ENCODE measurements around the gene MEA1.
A peak's percentile ranks its signal among the peaks of the same experiment; 100 is the strongest.
"Not testable (repeated sequence)": the region's sequence is repeated elsewhere in the genome, so short reads cannot be mapped to it uniquely, and the experiment has no call there.

Gene MEA1

DNA sequence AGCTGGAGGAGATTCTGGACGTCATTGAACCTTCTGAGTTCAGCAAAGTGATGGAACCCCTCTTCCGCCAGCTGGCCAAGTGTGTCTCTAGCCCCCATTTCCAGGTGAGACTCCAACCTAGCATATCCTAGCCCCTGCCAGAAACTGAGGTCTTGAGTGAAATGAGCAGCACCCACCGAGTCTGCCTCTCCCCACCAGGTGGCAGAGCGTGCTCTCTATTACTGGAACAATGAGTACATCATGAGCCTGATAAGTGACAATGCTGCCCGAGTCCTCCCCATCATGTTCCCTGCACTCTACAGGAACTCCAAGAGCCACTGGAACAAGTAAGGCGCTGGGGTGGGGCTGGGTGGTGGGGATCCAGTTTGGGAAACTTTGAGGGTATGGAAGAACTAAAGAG is 4.6 kb downstream of the MEA1 start:
- DNase-seq (ENCODE audit: low read depth), result no peak

- no peak for DNase-seq (ENCODE audit: low read depth)
These were observed 6.6 kb downstream of the MEA1 start for GRCh38 chr6:43007126-43007525.

GRCh38 chr6:43006251-43006650 is 7.5 kb downstream of the MEA1 start:
- DNase-seq (ENCODE audit: low read depth), result no peak

DNA sequence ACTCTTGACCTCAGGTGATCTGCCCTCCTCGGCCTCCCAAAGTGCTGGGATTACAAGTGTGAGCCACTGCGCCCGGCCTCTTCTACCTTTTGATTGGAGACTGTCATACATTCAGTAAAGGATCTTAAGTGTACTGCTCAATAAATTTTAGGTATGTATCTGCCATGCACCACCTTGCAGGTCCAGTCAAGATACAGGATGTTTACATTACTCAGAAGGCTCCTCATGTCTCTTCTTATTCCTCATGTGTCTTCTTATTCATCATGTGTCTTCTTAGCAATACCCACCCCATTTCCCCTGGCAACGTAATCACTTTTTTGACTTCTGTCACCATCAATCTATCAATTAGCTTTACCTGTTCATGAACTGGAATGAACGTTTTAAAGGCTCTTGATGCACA is 7.9 kb downstream of the MEA1 start:
- no peak for DNase-seq (ENCODE audit: low read depth)

DNA sequence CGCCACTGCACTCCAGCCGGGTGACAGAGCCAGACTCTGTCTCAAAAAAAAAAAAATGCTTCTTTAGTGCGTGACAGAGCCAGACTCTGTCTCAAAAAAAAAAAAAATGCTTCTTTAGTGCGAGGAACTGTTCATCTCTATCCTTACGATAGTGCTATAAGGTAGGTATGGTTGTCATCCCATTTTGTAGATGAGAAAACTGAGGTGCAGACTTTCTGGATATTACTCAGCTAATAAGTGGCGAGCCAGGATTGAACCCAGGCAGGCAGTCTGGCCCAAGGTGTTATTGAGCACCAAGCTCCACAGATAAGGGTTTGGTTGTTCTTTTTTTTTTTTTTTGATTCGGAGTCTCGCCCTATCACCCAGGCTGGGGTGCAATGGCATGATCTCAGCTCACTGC is 11.9 kb downstream of the MEA1 start:
- DNase-seq (ENCODE audit: low read depth), result no peak

DNA sequence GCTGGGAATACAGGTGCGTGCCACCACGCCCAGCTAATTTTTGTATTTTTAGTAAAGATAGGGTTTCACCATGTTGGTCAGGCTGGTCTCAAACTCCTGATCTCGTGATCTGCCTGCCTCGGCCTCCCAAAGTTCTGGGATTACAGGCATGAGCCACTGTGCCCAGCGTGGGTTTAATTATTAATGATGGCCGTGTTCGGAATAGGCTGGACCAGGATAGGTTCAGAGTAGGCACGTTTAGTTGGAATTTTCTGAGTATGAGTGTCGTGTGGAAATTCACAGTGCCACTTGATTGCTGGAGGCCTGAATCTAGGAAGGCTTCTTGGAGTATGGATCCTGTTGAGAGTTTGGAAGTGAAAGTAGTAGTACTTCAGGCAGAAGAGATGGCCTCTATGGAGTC is 15.5 kb downstream of the MEA1 start:
- not testable (repeated sequence) for DNase-seq (ENCODE audit: low read depth)

DNA sequence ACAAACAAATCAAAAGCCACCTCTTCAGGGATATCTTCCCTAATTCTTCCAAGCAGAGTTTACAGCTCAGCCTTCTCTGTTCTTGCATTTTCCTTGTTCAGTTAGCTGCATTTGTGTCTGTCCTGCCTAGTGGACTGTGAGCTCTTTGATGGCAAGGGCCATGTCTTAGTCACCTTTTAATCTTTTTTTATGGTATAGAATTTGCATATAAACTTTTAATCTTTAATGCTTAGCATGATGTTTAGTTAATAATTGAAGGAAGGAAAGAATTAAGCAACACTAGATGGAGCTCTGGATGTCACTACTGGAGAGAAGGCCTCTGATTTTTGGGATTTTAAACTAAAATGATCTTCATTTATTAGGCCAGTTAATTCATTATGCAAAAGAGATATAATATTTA is 17.2 kb downstream of the MEA1 start:
- no peak for DNase-seq (ENCODE audit: low read depth)

DNA sequence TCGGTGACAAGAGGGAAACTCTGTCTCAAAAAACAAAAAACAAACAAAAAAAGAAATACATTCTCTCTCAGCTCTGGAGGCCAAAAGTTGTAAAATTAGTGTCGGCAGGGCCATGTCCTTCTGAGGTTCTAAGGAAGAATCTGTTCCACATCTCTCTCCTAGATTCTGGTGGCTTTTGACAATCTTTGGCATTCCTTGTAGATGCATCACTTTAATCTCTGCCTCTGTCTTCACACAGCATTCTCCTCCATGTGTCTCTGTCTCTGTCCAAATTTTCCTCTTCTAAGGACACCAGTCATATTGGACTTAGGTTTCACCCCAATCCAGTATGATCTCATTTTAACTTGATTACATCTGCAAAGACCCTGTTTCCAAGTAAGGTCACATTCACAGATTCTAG is 20.3 kb downstream of the MEA1 start:
- DNase-seq (ENCODE audit: low read depth), result no peak

DNA sequence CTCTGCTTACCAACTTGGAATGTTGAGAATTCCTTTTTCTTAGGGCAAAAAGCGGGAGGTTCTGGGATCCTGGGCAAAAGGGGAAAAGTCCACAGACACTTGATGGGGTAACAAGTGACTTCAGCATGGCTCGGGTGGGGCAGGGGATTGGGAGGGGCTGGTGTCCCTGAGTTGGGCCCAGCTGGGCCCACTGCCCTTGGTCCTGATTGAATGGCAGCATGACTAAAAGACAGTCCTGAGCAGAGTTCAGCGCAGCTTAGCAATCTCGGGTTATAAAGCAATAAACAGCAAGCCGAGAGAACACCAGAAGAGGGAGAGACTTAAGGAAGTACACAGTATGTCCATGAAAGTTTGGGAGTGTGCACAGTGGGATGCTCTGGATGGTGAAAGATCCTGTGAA is 23.8 kb downstream of the MEA1 start:
- no peak for DNase-seq (ENCODE audit: low read depth)

GRCh38 chr6:42988486-42989020 is 25.2 kb downstream of the MEA1 start:
- DNase-seq (ENCODE audit: low read depth), result no peak

DNA sequence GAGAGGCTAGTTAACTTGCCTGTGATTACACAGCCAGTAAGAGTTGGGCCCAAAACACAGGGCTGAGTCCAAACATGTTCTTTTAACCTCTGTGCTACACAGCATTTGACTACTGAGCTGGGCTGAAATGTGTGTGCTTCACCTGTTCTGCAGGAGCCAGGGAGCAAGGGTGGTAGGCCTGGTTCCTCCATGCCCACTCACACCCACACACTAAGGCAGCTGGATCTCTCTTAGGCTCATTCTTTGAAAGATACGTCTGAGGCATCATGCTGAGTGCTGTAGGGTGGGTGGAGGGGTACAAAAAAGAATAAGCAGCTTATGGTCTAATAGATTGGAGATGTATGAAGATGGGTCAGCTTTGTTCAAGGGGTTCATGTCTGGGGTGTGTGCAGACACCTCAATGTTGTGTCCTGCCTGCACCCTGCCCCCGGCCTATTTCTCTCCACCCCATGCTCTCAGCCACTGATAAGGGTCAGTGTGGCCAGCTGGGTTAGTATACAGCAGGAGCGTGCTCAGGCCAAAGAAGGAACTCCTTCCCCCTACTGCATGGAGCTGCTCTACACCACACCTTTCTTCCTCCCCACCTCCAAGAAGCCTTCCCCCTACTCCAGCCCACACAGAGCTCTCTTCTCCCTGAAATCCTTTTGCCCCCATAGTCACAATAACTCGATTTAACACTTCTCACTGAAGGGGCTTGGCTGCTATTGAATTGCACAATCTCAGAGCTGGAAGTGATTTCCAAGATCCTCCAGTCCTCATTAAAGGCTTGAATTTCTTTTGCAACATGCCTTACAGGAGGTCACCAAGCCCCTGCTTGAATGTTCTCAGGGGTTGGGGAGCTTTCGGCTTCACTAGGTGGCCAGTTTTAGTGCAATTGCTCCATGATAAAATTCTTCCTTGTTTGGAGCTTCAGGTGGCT is 26.0 kb downstream of the MEA1 start:
- no peak for DNase-seq (ENCODE audit: low read depth)

DNA sequence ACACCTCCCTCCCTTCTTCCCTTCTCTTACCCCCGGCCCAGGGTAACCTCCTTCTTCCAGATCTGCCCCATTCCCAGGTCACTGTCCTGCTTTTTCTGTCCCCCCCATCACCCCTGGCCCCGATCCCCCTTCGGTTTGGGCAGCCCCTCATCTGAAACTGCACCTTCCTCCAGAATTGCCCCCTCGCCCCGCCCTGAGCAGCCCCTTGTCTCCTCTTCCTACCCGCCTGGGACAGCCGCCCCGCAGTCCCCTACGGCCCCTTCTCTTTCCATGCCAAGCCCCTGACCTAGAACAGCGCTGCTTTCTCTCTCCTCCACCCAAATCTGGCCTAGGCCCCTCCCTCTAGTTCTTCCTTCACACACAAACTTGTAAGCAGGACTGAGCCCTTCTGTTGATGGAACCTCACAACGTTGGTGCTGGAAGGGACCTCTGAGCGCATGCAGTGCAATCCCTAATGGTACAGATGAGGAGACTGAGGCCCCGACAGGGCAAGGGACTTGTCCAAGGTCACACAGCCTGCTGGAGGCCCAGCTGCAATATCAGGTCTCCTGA is 28.7 kb downstream of the MEA1 start:
- DNase-seq (ENCODE audit: low read depth), result no peak

- peak; percentile 97 for DNase-seq (ENCODE audit: low read depth)
These were observed 29.5 kb downstream of the MEA1 start, which contains the start of gene PPP2R5D for GRCh38 chr6:42984001-42984923. TSS of gene PPP2R5D (plus strand) at chr6:42984570. CDS start at chr6:42984678, 108 bp downstream.

DNA sequence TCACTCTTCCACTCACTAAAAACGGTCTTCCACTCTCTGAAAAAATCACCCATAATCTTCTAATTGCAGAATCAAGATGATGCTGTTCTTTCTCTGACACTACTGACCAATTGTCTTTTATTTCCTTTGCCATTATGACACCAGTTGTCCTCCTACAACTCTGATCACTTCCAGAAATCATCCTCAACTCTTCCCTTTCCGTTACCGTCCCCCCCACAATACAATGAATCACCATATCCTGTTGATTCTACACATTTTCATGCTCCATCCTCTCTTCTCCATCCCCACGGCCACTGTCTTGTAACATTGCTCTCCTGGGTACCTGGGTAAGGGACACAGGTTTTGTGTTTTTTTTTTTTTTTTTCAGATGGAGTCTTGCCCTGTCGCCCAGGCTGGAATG is 31.9 kb downstream of the MEA1 start:
- no peak for DNase-seq (ENCODE audit: low read depth)

DNA sequence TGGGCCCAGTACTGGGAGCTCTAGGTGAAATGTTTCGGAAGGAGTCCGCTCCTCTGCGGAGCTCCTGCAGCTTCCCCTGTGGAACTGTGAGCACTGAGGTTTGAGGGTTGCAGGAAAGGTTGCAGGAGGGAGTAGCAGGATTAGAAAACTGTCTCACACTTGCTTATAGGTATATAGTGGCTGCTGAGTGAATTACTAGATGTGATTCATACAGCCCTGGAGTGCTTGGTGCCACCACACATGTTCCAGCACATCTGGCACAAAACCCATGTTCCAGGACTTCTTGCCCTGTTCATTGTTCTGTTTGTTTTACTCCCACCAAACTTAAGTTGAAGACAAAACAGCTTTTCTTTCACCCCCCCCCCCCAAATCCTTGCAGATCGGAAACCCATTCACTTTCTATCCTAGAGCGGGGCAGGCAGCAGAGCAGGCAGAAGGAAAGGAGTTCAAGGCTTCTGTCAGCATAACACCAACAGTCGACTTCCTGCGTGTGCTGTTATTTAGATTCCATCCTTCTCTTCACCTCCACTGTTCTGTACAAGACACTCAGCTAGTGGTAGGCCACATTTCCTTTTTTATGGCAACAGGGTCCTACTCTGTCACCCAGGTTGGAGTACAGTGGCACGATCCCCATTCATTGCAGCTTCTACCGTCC is 34.1 kb downstream of the MEA1 start:
- DNase-seq (ENCODE audit: low read depth), result no peak

- DNase-seq (ENCODE audit: low read depth), result peak; percentile 93
These were observed 34.8 kb downstream of the MEA1 start, which contains the start of gene PEX6 for GRCh38 chr6:42978839-42979522. TSS of gene PEX6 (minus strand) at chr6:42979181. CDS start at chr6:42979150, 31 bp downstream.

DNA sequence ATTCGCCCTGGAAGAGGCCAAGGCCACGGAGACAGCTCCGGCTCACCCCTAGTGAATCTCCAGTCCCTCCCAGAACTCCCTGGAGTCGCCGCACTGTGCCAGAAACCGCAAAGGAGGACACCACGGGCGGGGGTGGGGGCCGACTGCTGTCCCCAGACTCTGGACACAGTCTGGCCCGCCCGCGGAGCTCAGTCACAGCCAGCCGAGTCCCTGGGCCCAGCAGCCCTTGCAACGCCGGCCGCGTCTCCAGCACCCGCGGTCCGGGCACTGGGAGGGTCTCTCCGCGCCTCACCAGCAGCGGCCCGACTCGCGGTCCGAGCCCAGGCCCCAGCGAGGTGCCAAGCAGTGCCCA is 35.3 kb downstream of the MEA1 start:
- DNase-seq (ENCODE audit: low read depth), result no peak

DNA sequence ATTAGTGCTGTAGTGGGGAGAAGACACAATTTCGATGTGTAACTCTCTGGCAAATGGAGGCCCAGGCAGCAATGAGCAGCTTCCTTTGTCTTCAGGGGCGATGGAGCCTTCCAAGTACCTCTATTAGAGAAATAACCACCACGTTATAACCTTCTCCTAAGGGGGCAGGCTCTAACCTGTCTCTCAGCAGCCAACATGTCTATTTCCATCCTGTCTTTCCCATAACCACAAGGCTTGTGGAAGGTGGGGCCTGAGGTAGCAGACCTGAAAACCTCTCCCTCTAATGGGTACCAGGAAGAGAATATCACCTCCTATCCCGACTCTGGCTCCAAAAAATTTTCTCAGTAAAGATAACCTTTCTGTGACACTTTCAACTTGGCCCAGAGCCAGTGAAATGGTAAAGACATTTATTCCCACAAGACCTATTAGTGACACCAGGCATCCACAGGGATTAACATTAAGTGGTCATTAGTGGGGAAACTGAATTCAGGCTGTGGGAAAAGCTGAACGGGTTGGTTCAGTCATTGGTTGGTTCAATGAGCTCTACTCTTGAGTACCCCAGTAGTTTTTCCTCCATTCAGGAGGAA is 38.7 kb downstream of the MEA1 start:
- DNase-seq (ENCODE audit: low read depth), result no peak

DNA sequence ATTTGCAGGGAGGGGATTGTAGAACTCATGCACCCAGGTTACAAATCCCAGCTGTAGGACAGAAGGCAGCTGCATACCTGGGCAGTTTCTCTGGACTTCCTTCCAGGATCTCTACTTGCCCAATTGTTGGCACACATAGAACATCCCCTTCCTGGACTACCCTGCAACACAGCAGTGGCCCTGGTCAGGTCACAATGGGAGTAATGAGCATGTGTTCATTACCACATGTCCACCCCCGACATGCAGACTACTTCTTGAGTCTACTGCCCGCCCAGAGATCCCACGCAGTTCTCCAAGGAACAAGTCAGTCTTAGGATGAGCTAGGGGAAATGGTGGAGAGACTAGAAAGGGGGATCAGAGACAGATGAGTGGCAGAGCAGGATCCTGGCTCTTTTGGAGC is 39.8 kb downstream of the MEA1 start:
- no peak for DNase-seq (ENCODE audit: low read depth)

GRCh38 chr6:42971746-42972327 is 41.9 kb downstream of the MEA1 start:
- no peak for DNase-seq (ENCODE audit: low read depth)

Measured in activated gamma-delta T cell treated with anti-CD3 and anti-CD28 coated beads, Interleukin-2, amount 50 U/mL, for 16 hours (primary cell).